BLaER1 (cell line): Measurements from ENCODE around the gene CLDN14.
"Not testable (repeated sequence)": the region's sequence is repeated elsewhere in the genome, so short reads cannot be mapped to it uniquely, and the experiment has no call there.

ENCODE experiments used
- H3K27ac ChIP-seq: shearing (Covaris generic); formaldehyde crosslinking; 2 replicates; pipeline ENCODE4 v1.8.1; 2022
- H3K27me3 ChIP-seq: shearing (Covaris generic); formaldehyde crosslinking; 2 replicates; pipeline ENCODE4 v1.8.1; 2022
- H3K36me3 ChIP-seq: shearing (Covaris generic); formaldehyde crosslinking; 2 replicates; pipeline ENCODE4 v1.8.1; 2022
- H3K4me1 ChIP-seq: shearing (Covaris generic); formaldehyde crosslinking; 2 replicates; pipeline ENCODE4 v1.8.1; 2022
- H3K4me2 ChIP-seq: shearing (Covaris generic); formaldehyde crosslinking; 2 replicates; pipeline ENCODE4 v1.8.1; 2022
- H3K4me3 ChIP-seq: shearing (Covaris generic); formaldehyde crosslinking; 2 replicates; pipeline ENCODE4 v1.8.1; 2022
- H3K9ac ChIP-seq: shearing (Covaris generic); formaldehyde crosslinking; 2 replicates; pipeline ENCODE4 v1.8.1; 2022
- H3K9me3 ChIP-seq: shearing (Covaris generic); formaldehyde crosslinking; 2 replicates; pipeline ENCODE4 v1.8.1; 2022
- H4K20me1 ChIP-seq: shearing (Covaris generic); formaldehyde crosslinking; 2 replicates; pipeline ENCODE4 v1.8.1; 2022
- Cebpa-rat ChIP-seq: shearing (Covaris generic); IDR thresholded peaks from 2 replicates; pipeline ENCODE4 v1.8.1; 2022

CLDN14 gene

DNA sequence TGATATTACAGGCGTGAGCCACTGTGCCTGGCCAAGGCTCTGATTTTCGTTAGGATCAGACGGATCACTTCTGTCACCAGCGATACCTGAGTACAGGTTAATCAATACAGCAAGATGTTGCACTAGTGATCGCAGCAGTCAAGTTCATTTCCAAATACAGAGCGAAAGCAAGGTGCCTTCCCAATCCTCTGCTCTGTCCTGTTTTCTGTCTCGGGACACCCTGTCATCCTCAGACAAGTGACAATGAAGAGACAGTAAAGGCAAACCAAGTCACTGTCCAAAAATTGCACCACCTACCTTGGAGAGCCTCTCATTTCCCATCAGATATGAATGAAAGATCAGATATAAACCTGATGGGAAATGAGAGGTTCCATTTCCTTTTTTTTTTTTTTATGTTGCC is 5.6 kb upstream of the CLDN14 start:
- Histone ChIP-seq H3K27me3 (no peaks in the 10 kb centered on the region), H3K27ac (no peak overlapping the region), H3K9ac (no peak overlapping the region), H3K9me3 (no peaks in the 10 kb centered on the region), H4K20me1 (no peaks in the 10 kb centered on the region), H3K4me3 (no peak overlapping the region), H3K4me1 (0 out of 2 replicates have a peak, but pooled peaks cover 4% of the 10 kb centered on the region), H3K4me2 (no peak overlapping the region), H3K36me3 (no peaks in the 10 kb centered on the region)
- TF ChIP-seq Cebpa-rat, result no peak

DNA sequence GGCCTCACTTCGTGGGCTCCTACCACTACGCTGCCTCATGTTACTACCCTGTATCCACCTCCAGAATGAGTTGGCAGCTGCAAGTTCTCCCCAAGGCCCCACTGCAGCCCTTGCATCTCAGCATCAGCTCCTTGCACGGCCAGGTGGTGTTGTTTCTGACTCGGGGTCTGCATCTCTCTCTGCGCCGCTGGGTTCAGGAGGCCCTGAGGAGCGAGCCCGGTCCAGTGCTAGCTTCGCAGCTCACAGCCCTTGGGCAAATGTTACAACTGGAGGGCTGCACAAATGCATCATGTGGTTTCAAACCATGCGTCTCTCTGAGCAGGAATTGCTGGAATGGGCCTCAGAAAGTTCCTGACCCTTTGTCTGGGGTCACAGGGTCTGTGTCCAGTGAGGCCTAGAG is 3.2 kb upstream of the CLDN14 start:
- H3K4me1 ChIP-seq, result 0 out of 2 replicates have a peak, but pooled peaks cover 4% of the 10 kb centered on the region
- no peak overlapping the region for H3K9ac ChIP-seq
- no peaks in the 10 kb centered on the region for H3K9me3 ChIP-seq
- no peaks in the 10 kb centered on the region for H3K27me3 ChIP-seq
- H3K4me2 ChIP-seq, result no peak overlapping the region
- H3K4me3 ChIP-seq, result no peak overlapping the region
- no peaks in the 10 kb centered on the region for H3K36me3 ChIP-seq
- no peaks in the 10 kb centered on the region for H4K20me1 ChIP-seq
- H3K27ac ChIP-seq, result no peak overlapping the region
- no peak for TF ChIP-seq Cebpa-rat

DNA sequence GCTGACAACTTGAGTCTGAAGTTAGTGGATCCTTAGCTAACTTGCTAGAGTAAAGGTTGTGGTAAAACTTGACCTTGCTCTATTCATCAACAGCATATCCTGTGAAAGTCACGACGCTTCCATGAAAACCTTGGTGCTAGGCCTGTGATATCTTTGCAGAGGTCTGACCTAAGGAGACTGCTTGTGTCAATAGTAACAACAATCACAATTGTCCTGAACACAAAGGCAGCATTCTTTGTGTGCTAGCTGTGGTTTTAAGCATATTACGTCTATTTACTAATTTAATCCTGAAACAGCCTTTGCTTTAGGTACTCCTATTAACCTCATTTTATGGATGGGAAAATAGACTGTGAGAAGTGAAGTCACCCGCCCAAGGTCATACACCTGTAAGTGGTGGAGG is 2.8 kb upstream of the CLDN14 start:
- Histone ChIP-seq H3K9ac (no peak overlapping the region), H4K20me1 (no peaks in the 10 kb centered on the region), H3K9me3 (no peaks in the 10 kb centered on the region), H3K36me3 (no peaks in the 10 kb centered on the region), H3K27me3 (no peaks in the 10 kb centered on the region), H3K27ac (no peak overlapping the region), H3K4me1 (0 out of 2 replicates have a peak, but pooled peaks cover under 1% of the 10 kb centered on the region), H3K4me2 (no peak overlapping the region), H3K4me3 (no peak overlapping the region)
- TF ChIP-seq Cebpa-rat, result no peak

DNA sequence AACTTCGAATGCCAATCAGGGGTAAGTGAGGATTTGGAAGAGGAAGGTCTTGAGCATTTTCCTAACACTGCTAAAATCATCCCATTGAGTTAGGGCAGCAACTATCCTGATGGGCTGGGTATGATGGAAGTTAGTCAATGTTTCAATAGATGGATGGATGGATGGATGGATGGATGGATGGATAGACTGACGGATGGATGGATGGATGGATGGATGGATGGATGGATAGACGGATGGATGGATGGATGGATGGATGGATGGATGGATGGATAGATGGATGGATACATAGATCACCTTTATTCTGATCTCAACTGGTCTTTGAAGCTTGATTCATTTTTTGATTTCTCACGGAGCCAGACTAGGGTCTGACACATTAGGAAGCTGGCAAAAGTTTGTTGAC is 2.3 kb upstream of the CLDN14 start:
- Histone ChIP-seq H3K9me3 (no peaks in the 10 kb centered on the region), H3K4me1 (no peaks in the 10 kb centered on the region), H3K36me3 (no peaks in the 10 kb centered on the region), H3K27ac (no peak overlapping the region), H4K20me1 (no peaks in the 10 kb centered on the region), H3K4me3 (no peak overlapping the region), H3K27me3 (no peaks in the 10 kb centered on the region), H3K4me2 (no peak overlapping the region), H3K9ac (no peak overlapping the region)
- TF ChIP-seq Cebpa-rat, result no peak

DNA sequence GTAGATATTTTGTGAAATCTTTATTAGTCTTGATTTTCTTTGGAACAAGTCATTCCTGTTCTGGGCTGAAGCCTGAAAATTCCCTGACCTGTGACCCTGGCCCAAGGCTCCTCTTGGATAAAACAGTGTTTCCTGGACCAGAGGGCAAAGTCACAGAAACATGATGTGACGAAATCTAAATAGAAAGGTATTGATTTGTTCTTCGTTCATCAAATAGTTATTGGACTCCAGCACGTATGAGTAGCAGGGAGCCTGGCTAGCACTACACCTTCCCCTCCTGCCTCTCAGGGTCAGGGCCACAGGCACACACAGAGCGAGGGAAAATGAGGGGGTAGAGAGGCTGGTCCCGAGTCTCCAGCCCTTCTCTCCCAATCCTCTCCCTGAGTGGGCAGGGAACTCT is 1.7 kb upstream of the CLDN14 start:
- Histone ChIP-seq H3K4me2 (no peak overlapping the region), H3K4me3 (no peak overlapping the region), H3K27ac (no peak overlapping the region), H3K9me3 (no peaks in the 10 kb centered on the region), H3K4me1 (no peaks in the 10 kb centered on the region), H3K9ac (no peak overlapping the region), H4K20me1 (no peaks in the 10 kb centered on the region), H3K27me3 (no peaks in the 10 kb centered on the region), H3K36me3 (no peaks in the 10 kb centered on the region)
- TF ChIP-seq Cebpa-rat, result no peak

DNA sequence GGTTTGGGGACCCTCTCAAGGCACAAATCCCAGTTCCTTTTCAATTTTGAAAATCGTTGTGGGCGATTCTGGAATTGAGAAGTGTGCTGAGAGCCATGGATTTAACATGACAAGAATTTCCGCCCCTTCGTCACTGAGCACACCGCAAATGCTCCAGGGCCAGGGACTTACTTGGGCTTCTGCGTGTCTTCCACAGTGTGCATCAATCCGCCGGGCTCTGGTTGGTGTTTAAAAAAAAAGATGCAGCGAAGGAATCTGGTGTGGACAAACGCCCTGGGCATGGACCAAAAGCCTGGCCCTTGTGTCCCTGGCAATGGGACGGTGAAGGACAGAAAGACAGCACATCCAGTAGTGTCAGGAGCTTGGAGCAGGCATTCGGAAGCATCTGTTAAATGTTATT is 696 bp upstream of the CLDN14 start:
- H3K27ac ChIP-seq, result no peak overlapping the region
- H3K4me3 ChIP-seq, result no peak overlapping the region
- TF ChIP-seq Cebpa-rat, result no peak
- H3K9ac ChIP-seq, result no peak overlapping the region
- H4K20me1 ChIP-seq, result no peaks in the 10 kb centered on the region
- H3K9me3 ChIP-seq, result no peaks in the 10 kb centered on the region
- H3K4me2 ChIP-seq, result no peak overlapping the region
- H3K27me3 ChIP-seq, result no peaks in the 10 kb centered on the region
- no peaks in the 10 kb centered on the region for H3K36me3 ChIP-seq
- H3K4me1 ChIP-seq, result no peaks in the 10 kb centered on the region

DNA sequence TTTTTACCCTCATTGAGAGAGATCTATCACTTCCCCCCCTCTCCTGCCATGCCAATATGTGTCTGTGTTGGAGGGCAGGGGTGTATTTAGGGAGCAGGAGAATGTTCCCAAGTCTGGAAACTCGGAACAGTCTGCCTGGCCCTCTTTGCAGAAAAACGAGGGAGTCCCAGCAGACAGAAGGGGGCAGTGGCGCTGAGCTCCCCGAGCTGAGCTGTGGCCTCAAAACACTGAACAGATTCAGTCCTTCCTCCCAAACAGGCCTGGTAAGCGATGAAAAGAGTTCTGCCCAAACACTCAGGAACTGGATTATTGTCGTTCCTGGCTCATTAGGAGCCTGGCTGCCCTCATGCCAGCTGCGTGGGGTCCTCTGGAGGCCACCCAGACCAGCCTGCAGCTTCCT is 981 bp downstream of the CLDN14 start:
- H3K27me3 ChIP-seq, result no peaks in the 10 kb centered on the region
- no peaks in the 10 kb centered on the region for H4K20me1 ChIP-seq
- H3K27ac ChIP-seq, result no peak overlapping the region
- H3K4me3 ChIP-seq, result no peak overlapping the region
- H3K36me3 ChIP-seq, result no peaks in the 10 kb centered on the region
- TF ChIP-seq Cebpa-rat, result no peak
- H3K4me1 ChIP-seq, result no peaks in the 10 kb centered on the region
- no peaks in the 10 kb centered on the region for H3K9me3 ChIP-seq
- H3K4me2 ChIP-seq, result no peak overlapping the region
- H3K9ac ChIP-seq, result no peak overlapping the region

DNA sequence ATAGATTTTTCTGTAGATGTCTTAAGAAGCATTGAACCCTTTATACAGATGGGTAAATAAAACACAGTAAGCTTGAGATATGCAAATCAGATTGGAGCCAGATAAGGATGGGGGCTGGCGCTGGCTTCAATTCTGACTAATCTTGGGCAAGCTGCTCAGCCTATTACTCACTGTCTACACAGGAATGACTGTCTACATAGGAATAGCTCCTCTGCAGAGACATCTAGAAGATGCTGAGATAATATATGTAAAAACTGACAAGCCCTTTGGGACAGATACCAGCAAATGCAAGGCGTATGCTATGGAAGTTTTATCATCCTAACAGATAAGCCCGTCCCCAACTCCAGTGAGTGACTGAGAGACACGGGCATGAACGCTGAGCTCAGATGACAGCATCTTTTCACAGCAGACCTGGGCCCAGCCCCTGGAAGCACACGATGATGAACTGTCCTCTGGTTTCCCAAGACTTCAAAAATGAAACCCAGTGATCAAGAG is 1.7 kb downstream of the CLDN14 start:
- H4K20me1 ChIP-seq, result no peaks in the 10 kb centered on the region
- no peak overlapping the region for H3K27ac ChIP-seq
- H3K4me1 ChIP-seq, result no peaks in the 10 kb centered on the region
- no peak overlapping the region for H3K4me2 ChIP-seq
- H3K4me3 ChIP-seq, result no peak overlapping the region
- no peak for TF ChIP-seq Cebpa-rat
- H3K9ac ChIP-seq, result no peak overlapping the region
- H3K36me3 ChIP-seq, result no peaks in the 10 kb centered on the region
- no peaks in the 10 kb centered on the region for H3K9me3 ChIP-seq
- no peaks in the 10 kb centered on the region for H3K27me3 ChIP-seq

DNA sequence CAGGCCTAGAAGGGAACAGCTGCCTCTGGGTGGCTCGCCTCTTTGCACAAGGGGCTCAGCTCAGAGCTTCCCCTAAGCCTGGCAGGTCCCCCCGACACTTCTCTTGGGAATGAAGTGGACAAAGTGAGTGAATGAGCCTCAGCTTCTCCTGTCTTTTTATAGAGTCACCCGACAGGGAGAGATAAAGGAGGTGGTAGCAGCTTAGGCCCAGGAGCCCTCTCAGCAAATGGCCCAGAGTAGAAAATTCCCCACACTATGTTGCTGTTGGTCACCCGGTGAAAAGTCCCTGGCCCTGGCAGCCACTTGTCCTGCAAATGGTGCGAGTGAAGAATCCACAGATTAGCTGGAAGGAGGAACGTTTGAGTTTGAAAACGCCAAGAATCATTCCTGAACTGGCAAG is 2.4 kb downstream of the CLDN14 start:
- TF ChIP-seq Cebpa-rat, result no peak
- Histone ChIP-seq H3K4me1 (no peaks in the 10 kb centered on the region), H3K9me3 (no peaks in the 10 kb centered on the region), H3K27me3 (no peaks in the 10 kb centered on the region), H4K20me1 (no peaks in the 10 kb centered on the region), H3K9ac (no peak overlapping the region), H3K4me2 (no peak overlapping the region), H3K36me3 (no peaks in the 10 kb centered on the region), H3K27ac (no peak overlapping the region), H3K4me3 (no peak overlapping the region)

DNA sequence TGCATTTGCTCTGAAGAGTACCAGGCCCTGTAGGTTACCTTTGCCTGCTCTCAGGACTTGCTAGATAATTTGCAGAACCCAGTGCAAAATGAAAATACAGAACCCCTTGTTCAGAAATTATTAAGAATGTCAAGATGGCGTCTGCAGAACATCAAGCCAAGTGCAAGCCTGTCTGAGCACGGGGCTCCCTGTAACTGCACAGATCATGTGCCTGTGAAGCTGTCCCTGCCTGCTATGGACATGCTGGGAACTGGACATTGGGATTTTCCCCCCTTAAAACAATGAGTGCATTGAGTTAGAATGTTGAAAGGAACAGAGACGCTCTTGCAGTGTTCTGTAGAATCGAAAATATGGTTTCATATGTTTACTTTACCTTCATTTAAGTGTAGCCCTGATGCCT is 2.9 kb downstream of the CLDN14 start:
- TF ChIP-seq Cebpa-rat, result no peak

DNA sequence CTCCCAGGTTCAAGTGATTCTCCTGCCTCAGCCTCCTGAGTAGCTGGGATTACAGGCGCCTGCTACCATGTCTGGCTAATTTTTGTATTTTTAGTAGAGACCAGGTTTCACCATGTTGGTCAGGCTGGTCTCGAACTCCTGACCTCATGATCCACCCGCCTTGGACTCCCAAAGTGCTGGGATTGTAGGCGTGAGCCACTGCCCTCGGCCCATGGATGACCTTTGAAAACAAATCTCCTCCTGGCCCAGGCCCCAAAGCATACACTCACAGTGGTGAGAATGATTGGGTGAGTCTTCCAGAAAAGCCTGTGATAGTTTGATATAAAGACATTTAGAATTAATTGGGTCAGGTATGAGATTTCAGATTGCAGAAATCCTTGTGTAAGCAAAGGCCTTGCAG is 3.4 kb downstream of the CLDN14 start:
- not testable (repeated sequence) for H3K27me3 ChIP-seq, H3K9me3 ChIP-seq, H3K36me3 ChIP-seq, H3K27ac ChIP-seq, H3K4me3 ChIP-seq, H3K4me2 ChIP-seq, H3K4me1 ChIP-seq, H3K9ac ChIP-seq, H4K20me1 ChIP-seq

More for the DNA sequence above, 2.9 kb downstream of the CLDN14 start:
- no peaks in the 10 kb centered on the region for H3K36me3 ChIP-seq
- H3K4me3 ChIP-seq, result no peak overlapping the region
- no peaks in the 10 kb centered on the region for H3K4me1 ChIP-seq
- H3K9ac ChIP-seq, result no peak overlapping the region
- H3K27me3 ChIP-seq, result no peaks in the 10 kb centered on the region
- H3K27ac ChIP-seq, result no peak overlapping the region
- H3K9me3 ChIP-seq, result no peaks in the 10 kb centered on the region
- H4K20me1 ChIP-seq, result no peaks in the 10 kb centered on the region
- H3K4me2 ChIP-seq, result no peak overlapping the region
